Small intestine (tissue), 7 donors: ENCODE results near the gene CRELD2. TPM values are rescaled to one million over a fixed set of nuclear protein-coding genes. Genes with fewer than 3 reads are reported as not detected.

ENCODE experiments used
- DNase-seq, 2 donors: peaks; one replicate each; pipeline versions ENCODE4 v3.0.0 to v3.0.0-alpha.2; 2013
- FAIRE-seq: peaks from 2 replicates; lab custom pipeline; 2012; peaks lifted over from hg19 to GRCh38; lab: Jason Lieb, UNC
- H3K27ac ChIP-seq, 3 donors: one replicate each; pipeline ENCODE4 v1.5.1; 2013; ENCODE audit warnings: low read length in 2 of 3, mild to moderate bottlenecking in 2 of 3, control low read depth in 1 of 3, inconsistent platforms in 1 of 3, low read depth in 1 of 3, moderate library complexity in 1 of 3
- H3K27me3 ChIP-seq, 3 donors: one replicate each; pipeline ENCODE4 v1.6.1; 2013; ENCODE audit warnings: low read length in 3 of 3, inconsistent platforms in 1 of 3; ENCODE audit not compliant: control insufficient read depth in 3 of 3, insufficient read depth in 3 of 3
- H3K36me3 ChIP-seq, 3 donors: one replicate each; pipeline ENCODE4 v1.6.1; 2013; ENCODE audit warnings: low read length in 3 of 3, inconsistent platforms in 1 of 3, low read depth in 1 of 3, mild to moderate bottlenecking in 1 of 3, moderate library complexity in 1 of 3; ENCODE audit not compliant: control insufficient read depth in 3 of 3, insufficient read depth in 2 of 3
- H3K4me1 ChIP-seq, 3 donors: one replicate each; pipeline ENCODE4 v1.6.1; 2013; ENCODE audit warnings: low read length in 2 of 3, inconsistent platforms in 1 of 3, low read depth in 1 of 3, mild to moderate bottlenecking in 1 of 3, moderate library complexity in 1 of 3; ENCODE audit not compliant: control insufficient read depth in 3 of 3, insufficient read depth in 2 of 3
- H3K4me3 ChIP-seq, 3 donors: one replicate each; pipeline ENCODE4 v1.5.1; 2013; ENCODE audit warnings: low read length in 3 of 3, control low read depth in 1 of 3, inconsistent platforms in 1 of 3, low read depth in 1 of 3, mild to moderate bottlenecking in 1 of 3, moderate library complexity in 1 of 3
- H3K9me3 ChIP-seq, 2 donors: one replicate each; pipeline ENCODE4 v1.6.1; 2013; ENCODE audit warnings: low read depth in 1 of 2, low read length in 1 of 2; ENCODE audit not compliant: control insufficient read depth in 2 of 2, insufficient read depth in 1 of 2
- WGBS, 3 donors: extraction: QIAGEN DNeasy Blood & Tissue Kit; methylation state at CpG; one replicate each; pipeline ENCODE4 v1.1.7; 2013; 5-methylcytosine and 5-hydroxymethylcytosine counted together
- polyA plus RNA-seq, 4 donors: library from polyadenylated mRNA; stranded (reverse) in 3 of 4; unstranded in 1 of 4; fragments of 200-250 nt in 3 of 4; fragments of 120-200 nt in 1 of 4; gene quantifications; one replicate each; pipeline versions ENCODE4 v1.2.1 to v1.2.3, GENCODE V29; 2013
- donor health status: healthy with polysubstance abuse.
- donor health status: control.
- donor health status: control.
- donor health status: Bipolar disorder and iron deficiency.
- donor health status: healthy.

CRELD2 gene
- polyA plus RNA-seq, 4 donors, result 11.9 to 107 (median 21.8) TPM

- Histone ChIP-seq H3K27me3 (no peaks in the 10 kb centered on the region), H3K4me3 (no peak overlapping the region), H3K9me3 (no peaks in the 10 kb centered on the region), H3K27ac (peak overlapping the region in 2 of 3 donors; percentile 21 to 77), H3K36me3 (no peaks in the 10 kb centered on the region), H3K4me1 (peaks cover 0 to 13% (median 3%) of the 10 kb centered on the region in 3 donors)
- 64 to 82% (median 79%) methylated on average over 20 to 21 of the region's 21 CpGs for WGBS, 3 donors
- FAIRE-seq, result no peak
- DNase-seq, result no peak
These were observed 18.7 kb downstream of the CRELD2 start for GRCh38 chr22:49936973-49937757.

GRCh38 chr22:49937758-49938564 lies 19.5 kb downstream of the CRELD2 start:
- WGBS, 3 donors, result 80 to 91% (median 89%) methylated on average over 27 of the region's 27 CpGs
- FAIRE-seq, result no peak
- H3K36me3 ChIP-seq, result no peaks in the 10 kb centered on the region
- H3K4me1 ChIP-seq, result peaks cover 0 to 13% (median 3%) of the 10 kb centered on the region in 3 donors
- H3K9me3 ChIP-seq, result no peaks in the 10 kb centered on the region
- no peak overlapping the region for H3K4me3 ChIP-seq
- DNase-seq, result no peak
- H3K27me3 ChIP-seq, result no peaks in the 10 kb centered on the region
- peak overlapping the region in 2 of 3 donors; percentile 22 to 77 for H3K27ac ChIP-seq

GRCh38 chr22:49938565-49939136 lies 20.2 kb downstream of the CRELD2 start:
- Histone ChIP-seq H3K36me3 (no peaks in the 10 kb centered on the region), H3K9me3 (no peaks in the 10 kb centered on the region), H3K4me1 (peaks cover 0 to 13% (median 3%) of the 10 kb centered on the region in 3 donors), H3K4me3 (no peak overlapping the region), H3K27me3 (no peaks in the 10 kb centered on the region), H3K27ac (peak overlapping the region in 1 of 3 donors; percentile 77)
- FAIRE-seq (no peak), DNase-seq (no peak)
- 84 to 92% (median 84%) methylated on average over 19 of the region's 19 CpGs for WGBS, 3 donors

- WGBS, 3 donors, result 64 to 85% (median 73%) methylated on average over 16 to 17 of the region's 17 CpGs
- Histone ChIP-seq H3K36me3 (no peaks in the 10 kb centered on the region), H3K27ac (no peak overlapping the region), H3K4me1 (peaks cover 0 to 13% (median 0%) of the 10 kb centered on the region in 3 donors), H3K27me3 (no peaks in the 10 kb centered on the region), H3K4me3 (no peak overlapping the region), H3K9me3 (no peaks in the 10 kb centered on the region)
- DNase-seq (no peak), FAIRE-seq (no peak)
These were observed 23.3 kb downstream of the CRELD2 start for GRCh38 chr22:49941507-49942316.

- FAIRE-seq, result no peak
- WGBS, 3 donors, result 85 to 89% (median 89%) methylated on average over 20 to 21 of the region's 21 CpGs
- Histone ChIP-seq H3K27me3 (no peaks in the 10 kb centered on the region), H3K27ac (no peak overlapping the region), H3K36me3 (no peaks in the 10 kb centered on the region), H3K4me1 (peaks cover 0 to 21% (median 0%) of the 10 kb centered on the region in 3 donors), H3K4me3 (no peak overlapping the region), H3K9me3 (no peaks in the 10 kb centered on the region)
- DNase-seq, result peak in 1 of 2 donors; percentile 29
These were observed 24.4 kb downstream of the CRELD2 start for GRCh38 chr22:49942565-49943404.

- no peaks in the 10 kb centered on the region for H3K9me3 ChIP-seq
- H3K4me3 ChIP-seq, result no peak overlapping the region
- no peaks in the 10 kb centered on the region for H3K27me3 ChIP-seq
- 80 to 83% (median 81%) methylated on average over 11 of the region's 11 CpGs for WGBS, 3 donors
- FAIRE-seq (no peak), DNase-seq (no peak)
- peaks cover 0 to 27% (median 0%) of the 10 kb centered on the region in 3 donors for H3K4me1 ChIP-seq
- no peak overlapping the region for H3K27ac ChIP-seq
- no peaks in the 10 kb centered on the region for H3K36me3 ChIP-seq
These were observed 25.0 kb downstream of the CRELD2 start for GRCh38 chr22:49943405-49943765.

- peak overlapping the region in 1 of 3 donors; percentile 2 for H3K27ac ChIP-seq
These were observed 25.5 kb downstream of the CRELD2 start for GRCh38 chr22:49943771-49944398.

More at GRCh38 chr22:49943771-49944398, 25.5 kb downstream of the CRELD2 start:
- Histone ChIP-seq H3K36me3 (no peaks in the 10 kb centered on the region), H3K9me3 (no peaks in the 10 kb centered on the region), H3K4me1 (peaks cover 0 to 32% (median 0%) of the 10 kb centered on the region in 3 donors), H3K4me3 (no peak overlapping the region), H3K27me3 (no peaks in the 10 kb centered on the region)
- FAIRE-seq (no peak), DNase-seq (no peak)
- 81 to 89% (median 84%) methylated on average over 25 of the region's 25 CpGs for WGBS, 3 donors
